HEK293T (cell line): ENCODE measurements around the gene SYMPK.

ENCODE experiments used
- CTCF ChIA-PET: fragments of 350-600 bp; formaldehyde crosslinking; extraction: SDS; loops from one replicate; lab custom pipeline; 2021; ENCODE audit warnings: antibody characterized with exemption, inconsistent platforms; lab: Yijun Ruan, JAX
- POLR2A ChIA-PET: fragments of 350-600 bp; formaldehyde crosslinking; extraction: SDS; loops from one replicate; lab custom pipeline; 2020; ENCODE audit warnings: antibody characterized with exemption, inconsistent platforms; lab: Yijun Ruan, JAX
- DNase-seq: peaks from one replicate; pipeline ENCODE4 v3.0.0; 2012; ENCODE audit warnings: mixed read lengths; ENCODE audit errors: extremely low spot score
- BHLHE40 ChIP-seq: fragments of 450-650 bp; IDR thresholded peaks from 2 replicates; pipeline ENCODE4 v1.6.1; 2016; ENCODE audit warnings: mild to moderate bottlenecking, moderate library complexity, borderline replicate concordance
- CTBP1 ChIP-seq: fragments of 450-650 bp; IDR thresholded peaks from 2 replicates; pipeline ENCODE4 v1.6.1; 2016; ENCODE audit warnings: borderline replicate concordance
- ELF4 ChIP-seq: fragments of 450-650 bp; IDR thresholded peaks from 2 replicates; pipeline ENCODE4 v1.6.1; 2017; ENCODE audit warnings: antibody characterized with exemption
- FOXK2 ChIP-seq: fragments of 450-650 bp; IDR thresholded peaks from 2 replicates; pipeline ENCODE4 v1.6.1; 2016; ENCODE audit warnings: mild to moderate bottlenecking
- FOXM1 ChIP-seq: fragments of 450-650 bp; IDR thresholded peaks from 2 replicates; pipeline ENCODE4 v1.6.1; 2017; ENCODE audit warnings: mild to moderate bottlenecking, borderline replicate concordance
- HDGF ChIP-seq: fragments of 450-650 bp; IDR thresholded peaks from 2 replicates; pipeline ENCODE4 v1.6.1; 2017; ENCODE audit warnings: antibody characterized with exemption, borderline replicate concordance
- L3MBTL2 ChIP-seq: fragments of 450-650 bp; conservative IDR thresholded peaks from 2 replicates; pipeline ENCODE4 v1.6.1; 2016; ENCODE audit warnings: mild to moderate bottlenecking
- LEF1 ChIP-seq: fragments of 450-650 bp; IDR thresholded peaks from 2 replicates; pipeline ENCODE4 v1.6.1; 2017; ENCODE audit warnings: mild to moderate bottlenecking, borderline replicate concordance
- SP1 ChIP-seq: fragments of 450-650 bp; IDR thresholded peaks from 2 replicates; pipeline ENCODE4 v1.6.1; 2017
- SUZ12 ChIP-seq: fragments of 450-650 bp; IDR thresholded peaks from 2 replicates; pipeline ENCODE4 v1.6.1; 2016; ENCODE audit warnings: mild to moderate bottlenecking
- TARDBP ChIP-seq: fragments of 450-650 bp; IDR thresholded peaks from 2 replicates; pipeline ENCODE4 v1.6.1; 2016
- ZNF384 ChIP-seq: fragments of 450-650 bp; IDR thresholded peaks from 2 replicates; pipeline ENCODE4 v1.6.1; 2016
- TF ChIP-seq, protein P1 (sequence below): fragments of 450-650 bp; IDR thresholded peaks from 2 replicates; pipeline ENCODE4 v1.6.1; 2016

Gene SYMPK

GRCh38 chr19:45766296-45766868 lies 96.6 kb downstream of the SYMPK start:
- CTCF ChIA-PET: interaction anchor here (1.6 kb wide), 1 partner anchor 73 kb away, joined by 4 read pairs; the partner anchor contains the start of gene QPCTL
- POLR2A ChIA-PET: interaction anchor here (4.4 kb wide), 2 partner anchors 49 to 74 kb away, joined by 46 to 52 read pairs; partner anchors contain the start of genes QPCTL and SNRPD2
- no peak for DNase-seq
- TF ChIP-seq CTBP1: no peak
- no peak for TF ChIP-seq SUZ12
- no peak for TF ChIP-seq L3MBTL2

- CTCF ChIA-PET: no interaction called here
- POLR2A ChIA-PET: interaction anchor here (0.9 to 1.4 kb wide), 2 partner anchors 49 to 73 kb away, joined by 3 to 11 read pairs; partner anchors contain the start of genes QPCTL and SNRPD2
- no peak for DNase-seq
- TF ChIP-seq SUZ12 (no peak), L3MBTL2 (no peak), BHLHE40 (no peak), FOXK2 (no peak), SP1 (no peak), TARDBP (no peak), ELF4 (no peak), FOXM1 (no peak), HDGF (no peak), ZNF384 (no peak), CTBP1 (no peak), LEF1 (no peak)
- TF ChIP-seq, protein P1, sequence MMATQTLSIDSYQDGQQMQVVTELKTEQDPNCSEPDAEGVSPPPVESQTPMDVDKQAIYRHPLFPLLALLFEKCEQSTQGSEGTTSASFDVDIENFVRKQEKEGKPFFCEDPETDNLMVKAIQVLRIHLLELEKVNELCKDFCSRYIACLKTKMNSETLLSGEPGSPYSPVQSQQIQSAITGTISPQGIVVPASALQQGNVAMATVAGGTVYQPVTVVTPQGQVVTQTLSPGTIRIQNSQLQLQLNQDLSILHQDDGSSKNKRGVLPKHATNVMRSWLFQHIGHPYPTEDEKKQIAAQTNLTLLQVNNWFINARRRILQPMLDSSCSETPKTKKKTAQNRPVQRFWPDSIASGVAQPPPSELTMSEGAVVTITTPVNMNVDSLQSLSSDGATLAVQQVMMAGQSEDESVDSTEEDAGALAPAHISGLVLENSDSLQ: no peak
Measured at GRCh38 chr19:45765702-45766295, 97.1 kb downstream of the SYMPK start.
